Stimulated activated CD8-positive, alpha-beta memory T cell treated with anti-CD3 and anti-CD28 coated beads, Interleukin-4, amount 100 ng/mL, for 48 hours (primary cell): Measurements from ENCODE around the gene ZNF714.

Experiments used
- DNase-seq: peaks from one replicate; pipeline ENCODE4 v3.0.0-alpha.2; 2020

The ZNF714 gene

GRCh38 chr19:21082011-21082975 lies at the start of gene ZNF714:
ZNF714 (plus strand) TSS chr19:21082203; CDS start chr19:21098269, 16,066 bp downstream.
- DNase-seq = peak; percentile 85

GRCh38 chr19:21045028-21045427 lies 37.0 kb upstream of the ZNF714 start:
- DNase-seq = no peak

- no peak for DNase-seq
Observed at GRCh38 chr19:21046489-21046888, 35.5 kb upstream of the ZNF714 start.

DNA sequence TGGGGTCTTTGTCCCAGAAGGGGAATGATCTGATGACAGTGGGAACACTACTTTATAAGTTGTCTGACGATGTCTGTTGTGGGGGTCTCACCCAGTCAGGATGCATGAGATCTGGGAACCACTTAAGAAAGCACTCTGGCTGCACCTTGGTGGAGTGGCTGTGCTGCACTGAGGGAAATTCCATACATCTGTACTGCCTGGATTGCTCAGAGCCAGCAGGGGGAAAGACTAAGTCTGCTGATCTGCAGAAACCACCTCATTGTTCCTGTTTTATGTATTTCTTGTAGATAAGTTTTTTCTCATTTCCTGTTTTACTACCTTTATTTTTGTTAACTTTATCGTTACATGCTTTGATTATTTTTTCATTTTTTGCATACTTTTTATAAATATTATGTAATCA lies 34.3 kb upstream of the ZNF714 start:
- no peak for DNase-seq

DNA sequence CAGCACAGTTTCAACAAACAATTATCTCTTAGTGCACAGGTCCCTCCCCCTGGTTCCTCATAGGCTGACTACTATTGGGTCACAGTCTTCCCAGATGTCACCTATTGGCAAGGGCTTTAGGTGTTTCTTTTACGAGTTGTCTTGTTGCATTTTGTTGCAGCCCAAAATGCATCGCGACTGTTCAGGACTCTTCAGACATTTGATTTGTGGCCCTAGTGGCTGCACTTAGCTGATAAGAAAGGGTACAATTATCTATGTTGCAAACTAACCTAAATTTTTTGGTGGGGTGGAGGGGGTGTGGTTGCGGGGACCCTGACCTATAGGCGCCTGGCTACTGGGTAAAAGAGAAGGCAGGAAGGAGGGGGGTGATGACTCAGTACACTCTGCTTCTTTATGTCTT lies 29.1 kb upstream of the ZNF714 start:
- DNase-seq = no peak

- DNase-seq = no peak
Observed at GRCh38 chr19:21065336-21065735, 16.7 kb upstream of the ZNF714 start.

GRCh38 chr19:21084343-21084742 lies 2.3 kb downstream of the ZNF714 start:
- DNase-seq = peak; percentile 34

- DNase-seq = no peak
Observed at GRCh38 chr19:21087871-21088270, 5.9 kb downstream of the ZNF714 start.

DNA sequence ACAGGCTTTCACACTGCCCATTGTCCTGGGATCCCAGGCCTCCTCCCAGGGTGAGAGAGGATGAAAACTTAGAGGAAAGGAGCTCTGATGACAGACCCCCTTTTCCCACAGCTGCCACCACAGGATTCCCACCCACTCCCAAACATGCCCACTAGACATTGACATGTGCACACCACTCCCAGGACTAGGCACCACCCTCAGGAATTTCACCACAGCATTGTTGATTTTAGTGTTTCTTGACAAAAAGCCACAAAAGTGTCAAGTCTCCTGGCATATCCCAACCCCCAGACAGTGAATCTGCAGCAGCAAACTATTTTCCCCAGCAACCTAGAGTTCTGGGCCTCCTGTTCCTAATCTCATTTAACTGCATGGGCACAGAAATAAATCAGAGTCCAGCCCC lies 10.1 kb downstream of the ZNF714 start:
- DNase-seq = no peak

GRCh38 chr19:21094347-21095025 lies 12.5 kb downstream of the ZNF714 start:
- no peak for DNase-seq

- no peak for DNase-seq
Observed at GRCh38 chr19:21098291-21098690, 16.3 kb downstream of the ZNF714 start.

GRCh38 chr19:21101521-21102242 lies 19.7 kb downstream of the ZNF714 start:
- no peak for DNase-seq

DNA sequence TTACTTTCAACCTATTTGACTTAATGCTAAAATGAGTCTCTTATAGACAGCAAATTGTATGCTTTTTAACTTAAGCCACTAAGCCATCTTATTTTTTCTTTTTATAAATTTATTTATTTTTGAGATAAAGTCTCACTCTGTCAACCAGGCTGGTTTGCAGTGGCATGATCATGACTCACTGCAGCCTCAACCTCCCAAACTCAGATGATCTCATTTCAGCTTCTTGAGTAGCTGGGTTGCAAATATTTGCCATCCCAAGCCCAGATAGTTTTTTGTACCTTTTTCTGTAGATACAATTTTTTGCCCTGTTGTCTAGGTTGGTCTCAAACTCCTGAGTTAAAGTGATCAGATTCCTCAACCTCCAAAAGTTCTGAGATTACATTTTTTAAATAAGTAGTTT lies 27.1 kb downstream of the ZNF714 start:
- DNase-seq = no peak

DNA sequence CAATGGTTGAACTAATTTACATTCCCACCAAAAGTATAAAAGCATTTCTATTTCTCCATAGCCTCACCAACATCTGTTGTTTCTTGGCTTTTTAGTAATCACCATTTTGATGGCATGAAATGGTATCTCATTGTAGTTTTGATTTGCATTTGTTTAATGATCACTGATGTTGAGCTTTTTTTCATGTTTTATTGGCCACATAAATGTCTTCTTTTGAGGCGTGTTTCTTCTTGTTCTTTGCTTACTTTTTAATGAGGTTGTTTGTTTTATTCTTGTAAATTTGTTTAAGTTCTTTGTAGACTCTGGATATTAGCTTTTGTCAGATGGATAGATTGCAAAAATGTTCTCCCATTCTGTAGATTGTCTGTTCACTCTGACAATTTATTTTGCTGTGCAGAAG lies 28.2 kb downstream of the ZNF714 start:
- DNase-seq = no peak

- no peak for DNase-seq
Observed at GRCh38 chr19:21115430-21115829, 33.4 kb downstream of the ZNF714 start.

DNA sequence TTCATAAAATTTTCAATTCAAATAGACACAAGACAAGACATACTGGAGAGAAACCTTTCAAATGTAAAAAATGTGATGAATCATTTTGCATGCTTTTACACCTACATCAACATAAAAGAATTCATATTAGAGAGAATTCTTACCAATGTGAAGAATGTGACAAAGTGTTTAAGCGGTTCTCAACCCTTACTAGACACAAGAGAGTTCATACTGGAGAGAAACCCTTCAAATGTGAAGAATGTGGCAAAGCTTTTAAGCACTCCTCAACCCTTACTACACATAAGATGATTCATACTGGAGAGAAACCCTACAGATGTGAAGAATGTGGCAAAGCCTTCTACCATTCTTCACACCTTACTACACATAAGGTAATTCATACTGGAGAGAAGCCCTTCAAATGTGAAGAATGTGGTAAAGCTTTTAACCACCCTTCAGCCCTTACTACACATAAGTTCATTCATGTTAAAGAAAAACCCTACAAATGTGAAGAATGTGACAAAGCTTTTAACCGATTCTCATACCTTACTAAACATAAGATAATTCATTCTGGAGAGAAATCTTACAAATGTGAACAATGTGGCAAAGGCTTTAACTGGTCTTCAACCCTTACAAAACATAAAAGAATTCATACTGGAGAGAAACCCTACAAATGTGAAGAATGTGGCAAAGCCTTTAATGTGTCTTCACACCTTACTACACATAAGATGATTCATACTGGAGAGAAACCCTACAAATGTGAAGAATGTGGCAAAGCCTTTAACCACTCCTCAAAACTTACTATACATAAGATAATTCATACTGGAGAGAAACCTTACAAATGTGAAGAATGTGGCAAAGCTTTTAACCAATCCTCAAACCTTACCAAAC lies 35.3 kb downstream of the ZNF714 start:
- DNase-seq = no peak

DNA sequence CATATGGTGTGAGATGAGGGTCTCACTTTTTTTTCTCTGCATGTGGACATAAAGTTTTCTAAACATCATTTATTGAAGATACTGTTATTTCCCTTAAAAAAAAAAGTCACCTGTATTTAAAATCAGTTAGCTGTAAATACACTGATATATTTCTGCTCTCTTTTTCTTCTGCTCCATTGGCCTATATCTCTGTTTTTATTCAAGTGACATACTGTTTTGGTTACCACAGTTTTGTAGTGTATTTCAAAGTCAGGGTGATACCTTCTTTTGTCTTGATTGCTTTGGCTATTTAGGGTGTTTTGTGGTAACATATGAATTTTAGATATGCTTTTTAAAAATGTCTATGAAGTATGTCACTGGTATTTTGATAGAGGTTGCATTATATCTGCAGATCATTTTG lies 44.1 kb downstream of the ZNF714 start:
- DNase-seq = no peak

- no peak for DNase-seq
Observed at GRCh38 chr19:21127001-21127400, 45.0 kb downstream of the ZNF714 start.

DNA sequence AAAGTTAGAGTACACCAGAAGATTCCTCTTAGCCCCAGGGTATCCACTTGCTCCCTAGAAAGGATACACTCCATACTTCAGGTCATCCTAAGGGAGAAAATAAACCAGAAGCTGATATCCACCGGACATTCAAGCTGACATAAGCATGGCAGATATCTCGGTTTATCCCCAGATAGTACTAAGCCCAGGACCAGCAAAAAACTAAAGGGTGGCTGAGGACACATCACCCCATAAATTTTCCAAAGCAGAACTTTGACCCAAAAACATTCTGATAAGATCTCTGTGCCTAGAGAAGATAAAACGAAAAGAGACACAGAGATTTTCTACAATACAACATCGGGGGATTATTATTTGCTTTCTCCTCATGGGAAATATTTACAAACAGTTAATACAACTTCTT lies 45.9 kb downstream of the ZNF714 start:
- no peak for DNase-seq

DNA sequence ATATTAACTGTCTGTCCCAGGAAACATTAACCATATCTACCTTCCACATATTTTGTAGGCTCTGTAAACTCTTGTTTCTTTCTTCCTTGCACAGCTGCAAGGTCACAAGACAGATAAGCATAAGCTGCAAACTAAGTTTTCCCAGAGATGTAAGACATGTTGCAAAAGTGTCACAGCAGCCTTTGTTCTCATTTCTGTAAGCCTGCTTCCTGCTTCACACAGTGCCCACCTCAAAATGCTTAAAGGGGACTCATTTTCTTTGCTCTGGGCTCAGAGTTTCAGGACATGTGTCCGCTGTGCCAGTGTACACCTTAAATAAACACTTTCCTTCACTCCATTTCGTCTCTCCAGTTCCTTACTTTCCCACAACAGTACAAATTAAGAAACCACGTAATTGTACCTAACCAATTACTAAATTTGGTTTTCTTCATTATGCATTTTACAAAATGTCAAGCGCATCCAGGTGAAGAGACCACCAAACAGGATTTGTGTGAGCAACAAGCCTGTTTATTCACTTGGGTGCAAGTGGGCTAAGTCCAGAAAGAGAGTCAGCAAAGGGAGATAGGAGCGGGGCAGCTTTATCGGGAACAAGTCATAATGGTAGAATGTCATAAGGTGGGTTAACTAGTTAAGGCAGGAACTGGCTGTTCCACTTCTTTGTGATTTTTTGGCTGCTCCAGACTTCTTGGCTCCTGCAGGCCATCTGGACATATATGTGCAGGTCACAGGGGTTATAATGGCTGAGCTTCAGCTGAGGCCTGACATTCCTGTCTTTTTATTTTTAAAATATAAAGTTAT lies 47.1 kb downstream of the ZNF714 start:
- DNase-seq = no peak

DNA sequence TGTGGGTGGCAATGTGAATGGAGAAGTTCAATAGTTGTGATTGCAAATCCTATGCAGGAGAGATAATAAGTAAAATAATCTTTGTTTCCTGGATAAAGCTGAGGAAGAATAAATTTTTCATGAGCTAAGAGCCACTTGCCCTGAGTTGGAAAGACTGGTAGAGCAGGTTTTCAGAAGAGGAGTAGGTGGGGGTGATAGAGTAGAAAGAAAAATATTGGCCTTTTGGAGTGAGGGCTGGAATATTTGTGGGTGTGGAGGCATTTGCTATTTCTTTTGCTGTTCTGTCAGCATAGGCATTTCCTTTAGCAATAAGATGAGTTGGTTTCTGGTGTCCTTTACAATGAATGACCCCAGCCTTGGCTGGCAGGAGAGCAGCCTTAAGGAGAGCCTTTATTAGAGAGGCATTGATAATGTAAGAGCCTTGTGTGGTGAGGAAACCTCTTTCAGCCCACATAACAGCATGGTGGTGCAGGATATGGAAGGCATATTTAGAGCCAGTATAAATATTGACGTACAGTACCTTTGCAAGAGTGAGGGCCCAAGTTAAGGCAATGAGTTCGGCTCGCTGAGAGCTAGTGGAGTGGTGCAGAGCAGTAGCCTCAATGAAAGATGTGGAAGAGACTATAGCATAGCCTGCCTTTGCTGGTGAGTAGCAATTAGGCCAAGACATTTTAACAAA lies 48.2 kb downstream of the ZNF714 start:
- DNase-seq = no peak
